Loucy (cell line): ENCODE data around the gene PGLYRP3.

Source experiments
- H2AFZ ChIP-seq: fragments of 200-600 bp; sonication (generic); 2 replicates; pipeline ENCODE4 v1.6.0; 2016; ENCODE audit warnings: antibody characterized with exemption, mild to moderate bottlenecking, low read length, moderate library complexity
- H3F3A ChIP-seq: fragments of 200-600 bp; 2 replicates; pipeline ENCODE4 v1.6.0; 2016; ENCODE audit warnings: antibody characterized with exemption, low read depth, mild to moderate bottlenecking
- H3K27me3 ChIP-seq: fragments of 200-600 bp; sonication (generic); 2 replicates; pipeline ENCODE4 v1.6.1; 2014; ENCODE audit warnings: low read length, mild to moderate bottlenecking; ENCODE audit not compliant: insufficient read depth, poor library complexity, severe bottlenecking
- H3K36me3 ChIP-seq: fragments of 200-600 bp; sonication (generic); 2 replicates; pipeline ENCODE4 v1.6.1; 2016; ENCODE audit warnings: low read length; ENCODE audit not compliant: insufficient read depth
- H3K4me1 ChIP-seq: fragments of 200-600 bp; sonication (generic); 2 replicates; pipeline ENCODE4 v1.5.1; 2014; ENCODE audit warnings: low read length, mild to moderate bottlenecking; ENCODE audit not compliant: insufficient read depth, poor library complexity, severe bottlenecking
- H3K4me2 ChIP-seq: fragments of 200-600 bp; sonication (generic); 2 replicates; pipeline ENCODE4 v1.6.0; 2014; ENCODE audit warnings: antibody characterized with exemption, low read length, low read depth, mild to moderate bottlenecking; ENCODE audit not compliant: poor library complexity, severe bottlenecking
- H3K4me3 ChIP-seq: fragments of 200-600 bp; sonication (generic); 2 replicates; pipeline ENCODE4 v1.5.1; 2014; ENCODE audit warnings: low read length, mild to moderate bottlenecking, mixed read lengths; ENCODE audit not compliant: poor library complexity, severe bottlenecking
- H3K79me2 ChIP-seq: fragments of 200-600 bp; sonication (generic); 2 replicates; pipeline ENCODE4 v1.6.1; 2014; ENCODE audit warnings: low read length; ENCODE audit not compliant: insufficient read depth
- H3K9ac ChIP-seq: fragments of 200-600 bp; sonication (generic); 2 replicates; pipeline ENCODE4 v1.6.0; 2014; ENCODE audit warnings: mild to moderate bottlenecking, low read depth, low read length, moderate library complexity; ENCODE audit not compliant: poor library complexity, severe bottlenecking
- H3K9me2 ChIP-seq: fragments of 200-600 bp; sonication (generic); replicated peaks from 2 replicates; pipeline ENCODE4 v1.6.1; 2016; ENCODE audit warnings: low read depth, low read length, mixed read lengths
- H3K9me3 ChIP-seq: fragments of 200-600 bp; sonication (generic); 2 replicates; pipeline ENCODE4 v1.6.1; 2014; ENCODE audit warnings: mild to moderate bottlenecking, antibody characterized with exemption, low read length, low read depth; ENCODE audit not compliant: insufficient read depth
- H4K20me1 ChIP-seq: fragments of 200-600 bp; sonication (generic); 2 replicates; pipeline ENCODE4 v1.6.0; 2014; ENCODE audit warnings: antibody characterized with exemption, low read length, mild to moderate bottlenecking; ENCODE audit not compliant: insufficient read depth, poor library complexity, severe bottlenecking
- EZH2phosphoT487 ChIP-seq: fragments of 200-600 bp; IDR thresholded peaks from 2 replicates; pipeline ENCODE4 v1.6.1; 2018; ENCODE audit warnings: antibody characterized with exemption, mild to moderate bottlenecking, moderate library complexity, borderline replicate concordance
- TF ChIP-seq, protein P1 (sequence below): fragments of 200-600 bp; sonication (generic); conservative IDR thresholded peaks from 2 replicates; pipeline ENCODE4 v1.5.1; 2014; ENCODE audit warnings: mild to moderate bottlenecking, antibody characterized with exemption, low read length

PGLYRP3 gene

DNA sequence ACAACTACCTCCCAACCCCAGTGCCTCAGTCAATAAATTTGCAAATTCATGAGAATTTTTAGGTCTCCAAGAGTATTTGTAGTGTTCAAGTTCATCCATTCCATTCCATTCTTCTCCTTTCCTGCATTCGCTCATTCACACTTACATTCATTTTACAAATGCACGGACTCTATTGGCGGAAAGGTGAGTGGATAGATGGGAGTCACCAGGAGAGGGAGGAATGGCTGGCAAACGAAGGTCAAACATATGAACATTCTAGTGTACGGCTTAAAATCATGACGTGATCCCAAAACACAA lies 50.7 kb downstream of the PGLYRP3 start:
- peak overlapping the region; percentile 70 for H3K4me3 ChIP-seq
- H3K4me2 ChIP-seq: peak overlapping the region; percentile 73
- peak overlapping the region; percentile 54; the same call in 1 of the 2 replicates for H2AFZ ChIP-seq

DNA sequence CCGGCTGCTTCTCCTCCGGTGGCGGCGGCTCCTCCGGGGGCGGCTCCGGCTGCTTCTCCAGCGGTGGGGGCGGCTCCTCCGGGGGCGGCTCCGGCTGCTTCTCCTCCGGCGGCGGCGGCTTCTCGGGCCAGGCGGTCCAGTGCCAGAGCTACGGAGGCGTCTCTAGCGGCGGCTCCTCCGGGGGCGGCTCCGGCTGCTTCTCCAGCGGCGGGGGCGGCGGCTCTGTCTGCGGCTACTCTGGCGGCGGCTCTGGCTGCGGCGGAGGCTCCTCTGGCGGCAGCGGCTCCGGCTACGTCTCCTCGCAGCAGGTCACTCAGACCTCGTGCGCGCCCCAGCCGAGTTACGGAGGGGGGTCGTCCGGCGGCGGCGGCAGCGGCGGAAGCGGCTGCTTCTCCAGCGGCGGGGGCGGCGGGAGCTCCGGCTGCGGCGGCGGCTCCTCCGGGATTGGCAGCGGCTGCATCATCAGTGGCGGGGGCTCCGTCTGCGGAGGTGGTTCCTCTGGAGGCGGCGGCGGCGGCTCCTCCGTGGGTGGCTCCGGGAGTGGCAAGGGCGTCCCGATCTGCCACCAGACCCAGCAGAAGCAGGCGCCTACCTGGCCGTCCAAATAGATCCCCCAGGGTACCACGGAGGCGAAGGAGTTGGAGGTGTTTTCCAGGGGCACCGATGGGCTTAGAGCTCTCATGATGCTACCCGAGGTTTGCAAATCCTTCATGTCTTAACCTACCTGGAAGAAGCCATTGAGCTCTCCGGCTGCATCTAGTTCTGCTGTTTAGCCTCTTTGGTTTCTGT lies 51.3 kb downstream of the PGLYRP3 start:
- Histone ChIP-seq H4K20me1 (no peaks in the 10 kb centered on the region), H3K4me1 (peaks cover 25% of the 10 kb centered on the region), H3K9me2 (no peaks in the 10 kb centered on the region), H3K4me2 (peak overlapping the region; percentile 73), H3K27me3 (peaks cover 39% of the 10 kb centered on the region), H3K9ac (no peak overlapping the region), H3K79me2 (no peaks in the 10 kb centered on the region), H3F3A (no peaks in the 10 kb centered on the region), H2AFZ (peak overlapping the region; percentile 54; the same call in 1 of the 2 replicates), H3K4me3 (peak overlapping the region; percentile 70), H3K36me3 (no peaks in the 10 kb centered on the region), H3K9me3 (no peaks in the 10 kb centered on the region)
- TF ChIP-seq EZH2phosphoT487: no peak
- TF ChIP-seq, protein P1, sequence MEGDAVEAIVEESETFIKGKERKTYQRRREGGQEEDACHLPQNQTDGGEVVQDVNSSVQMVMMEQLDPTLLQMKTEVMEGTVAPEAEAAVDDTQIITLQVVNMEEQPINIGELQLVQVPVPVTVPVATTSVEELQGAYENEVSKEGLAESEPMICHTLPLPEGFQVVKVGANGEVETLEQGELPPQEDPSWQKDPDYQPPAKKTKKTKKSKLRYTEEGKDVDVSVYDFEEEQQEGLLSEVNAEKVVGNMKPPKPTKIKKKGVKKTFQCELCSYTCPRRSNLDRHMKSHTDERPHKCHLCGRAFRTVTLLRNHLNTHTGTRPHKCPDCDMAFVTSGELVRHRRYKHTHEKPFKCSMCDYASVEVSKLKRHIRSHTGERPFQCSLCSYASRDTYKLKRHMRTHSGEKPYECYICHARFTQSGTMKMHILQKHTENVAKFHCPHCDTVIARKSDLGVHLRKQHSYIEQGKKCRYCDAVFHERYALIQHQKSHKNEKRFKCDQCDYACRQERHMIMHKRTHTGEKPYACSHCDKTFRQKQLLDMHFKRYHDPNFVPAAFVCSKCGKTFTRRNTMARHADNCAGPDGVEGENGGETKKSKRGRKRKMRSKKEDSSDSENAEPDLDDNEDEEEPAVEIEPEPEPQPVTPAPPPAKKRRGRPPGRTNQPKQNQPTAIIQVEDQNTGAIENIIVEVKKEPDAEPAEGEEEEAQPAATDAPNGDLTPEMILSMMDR: no peak

More for the DNA sequence above, 50.7 kb downstream of the PGLYRP3 start:
- H3K9ac ChIP-seq: no peak overlapping the region
- H3K27me3 ChIP-seq: peaks cover 40% of the 10 kb centered on the region
- TF ChIP-seq, protein P1: no peak
- TF ChIP-seq EZH2phosphoT487: no peak
- peaks cover 25% of the 10 kb centered on the region for H3K4me1 ChIP-seq
- H3K79me2 ChIP-seq: no peaks in the 10 kb centered on the region
- no peaks in the 10 kb centered on the region for H4K20me1 ChIP-seq
- no peaks in the 10 kb centered on the region for H3K36me3 ChIP-seq
- no peaks in the 10 kb centered on the region for H3K9me2 ChIP-seq
- no peaks in the 10 kb centered on the region for H3K9me3 ChIP-seq
- H3F3A ChIP-seq: no peaks in the 10 kb centered on the region

DNA sequence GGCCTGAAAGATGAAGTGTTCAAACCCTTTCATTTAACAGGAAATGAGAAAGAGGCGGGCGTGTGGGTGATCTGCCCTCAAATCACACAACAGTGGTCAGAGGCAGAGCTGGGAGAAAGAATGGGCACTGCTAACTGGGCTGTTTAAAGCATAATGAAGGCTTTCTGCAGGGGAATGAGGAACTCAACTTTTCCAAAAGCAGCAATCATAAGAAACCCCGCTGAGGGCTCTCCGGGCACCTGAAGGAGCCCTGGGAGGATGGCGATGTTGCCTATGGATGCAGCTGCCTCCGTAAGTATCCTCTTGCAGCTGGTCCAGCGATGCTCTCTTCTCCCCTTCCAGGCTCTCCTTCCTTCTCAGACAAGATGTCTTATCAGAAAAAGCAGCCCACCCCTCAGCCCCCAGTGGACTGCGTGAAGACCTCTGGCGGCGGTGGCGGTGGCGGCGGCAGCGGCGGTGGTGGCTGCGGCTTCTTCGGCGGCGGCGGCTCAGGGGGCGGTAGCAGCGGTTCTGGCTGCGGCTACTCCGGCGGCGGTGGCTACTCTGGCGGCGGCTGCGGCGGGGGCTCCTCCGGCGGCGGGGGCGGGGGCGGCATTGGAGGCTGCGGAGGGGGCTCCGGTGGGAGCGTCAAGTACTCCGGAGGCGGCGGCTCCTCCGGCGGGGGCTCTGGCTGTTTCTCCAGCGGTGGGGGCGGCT lies 52.0 kb downstream of the PGLYRP3 start:
- Histone ChIP-seq H3K4me2 (peak overlapping the region; percentile 73), H3K27me3 (peaks cover 35% of the 10 kb centered on the region)

More for the DNA sequence above, 52.0 kb downstream of the PGLYRP3 start:
- no peak overlapping the region for H3K9ac ChIP-seq
- H2AFZ ChIP-seq: 0 out of 2 replicates have a peak overlapping the region, but pooled peaks have one; percentile 13
- H3F3A ChIP-seq: no peaks in the 10 kb centered on the region
- H3K9me3 ChIP-seq: no peaks in the 10 kb centered on the region
- peak overlapping the region; percentile 70 for H3K4me3 ChIP-seq
- H3K4me1 ChIP-seq: peaks cover 25% of the 10 kb centered on the region
- H3K79me2 ChIP-seq: no peaks in the 10 kb centered on the region
- H3K9me2 ChIP-seq: no peaks in the 10 kb centered on the region
- no peaks in the 10 kb centered on the region for H3K36me3 ChIP-seq
- TF ChIP-seq, protein P1: no peak
- no peak for TF ChIP-seq EZH2phosphoT487
- no peaks in the 10 kb centered on the region for H4K20me1 ChIP-seq
